ENCODE measurements around the gene RNF148.
"Not testable (repeated sequence)": the region's sequence is repeated elsewhere in the genome, so short reads cannot be mapped to it uniquely, and the experiment has no call there.

- not testable (repeated sequence) for TF ChIP-seq POLR2A (IDR thresholded peaks at IDR 0.05; ENCODE audit: control extremely low read depth in 1 of 2, low read depth in 2 of 2, low read length in 2 of 2); POLR2AphosphoS5 (IDR thresholded peaks at IDR 0.05; ENCODE audit: low read depth, low read length); CTCF (IDR thresholded peaks at IDR 0.05; ENCODE audit: control extremely low read depth in 1 of 3, insufficient read depth in 1 of 3, low read depth in 1 of 3, low read length in 3 of 3); EZH2 (IDR thresholded peaks at IDR 0.05; ENCODE audit: low read depth, low read length, severe bottlenecking); TAF7 (optimal IDR thresholded peaks at IDR 0.05; ENCODE audit: borderline replicate concordance, low read depth, low read length); RBBP5 (IDR thresholded peaks at IDR 0.05; ENCODE audit: borderline replicate concordance, low read depth, low read length); GABPA (IDR thresholded peaks at IDR 0.05; ENCODE audit: borderline replicate concordance, insufficient read depth, low read length); TAF1 (IDR thresholded peaks at IDR 0.05; ENCODE audit: low read depth, low read length); GTF2F1 (IDR thresholded peaks at IDR 0.05; ENCODE audit: borderline replicate concordance, low read depth, low read length); JUND (IDR thresholded peaks at IDR 0.05; ENCODE audit: low read length); EP300 (IDR thresholded peaks at IDR 0.05; ENCODE audit: borderline replicate concordance in 1 of 2, low read depth in 2 of 2, low read length in 2 of 2)
Measured at GRCh38 chr7:122681186-122681585, 21.5 kb downstream of the RNF148 start.

Data from H1 (cell line).